IMR-90 (cell line): Measurements from ENCODE around the gene TLCD2.

Experiments used
- CEBPB ChIP-seq: IDR thresholded peaks from 2 replicates; pipeline ENCODE4 v1.6.1; 2012; ENCODE audit warnings: low read depth, low read length, improper control_type of control experiment
- CHD1 ChIP-seq: IDR thresholded peaks from 2 replicates; pipeline ENCODE4 v1.6.1; 2012; ENCODE audit warnings: low read depth, low read length, improper control_type of control experiment
- ELK1 ChIP-seq: fragments of 150-350 bp; IDR thresholded peaks from 2 replicates; pipeline ENCODE4 v1.6.1; 2016; ENCODE audit warnings: low read depth, mild to moderate bottlenecking, low read length, moderate library complexity, borderline replicate concordance
- FOS ChIP-seq: fragments of 150-350 bp; IDR thresholded peaks from 2 replicates; pipeline ENCODE4 v1.6.1; 2016; ENCODE audit warnings: low read depth, low read length
- MAFK ChIP-seq: IDR thresholded peaks from 2 replicates; pipeline ENCODE4 v1.6.1; 2012; ENCODE audit warnings: low read depth, low read length, improper control_type of control experiment
- POLR2A ChIP-seq: IDR thresholded peaks from 2 replicates; pipeline ENCODE4 v1.6.1; 2012; ENCODE audit warnings: mild to moderate bottlenecking, low read depth, low read length
- RAD21 ChIP-seq: IDR thresholded peaks from 2 replicates; pipeline ENCODE4 v1.6.1; 2012; ENCODE audit warnings: low read length, improper control_type of control experiment
- RFX5 ChIP-seq: IDR thresholded peaks from 2 replicates; pipeline ENCODE4 v1.8.0; 2012; ENCODE audit warnings: low read depth, mild to moderate bottlenecking, low read length, moderate library complexity
- SMC3 ChIP-seq: fragments of 150-350 bp; IDR thresholded peaks from 2 replicates; pipeline ENCODE4 v1.6.1; 2016; ENCODE audit warnings: low read depth, mild to moderate bottlenecking, antibody characterized with exemption, low read length, moderate library complexity
- USF2 ChIP-seq: fragments of 150-350 bp; IDR thresholded peaks from 2 replicates; pipeline ENCODE4 v1.6.1; 2017; ENCODE audit warnings: mild to moderate bottlenecking, antibody characterized with exemption, low read length, low read depth
- TF ChIP-seq, protein P1 (sequence below): conservative IDR thresholded peaks from 2 replicates; pipeline ENCODE4 v1.5.1; 2012; ENCODE audit warnings: mild to moderate bottlenecking, low read depth, low read length, improper control_type of control experiment

GRCh38 chr17:1653735-1654134, 56.4 kb downstream of the TLCD2 start:
- TF ChIP-seq RAD21 = no peak
- TF ChIP-seq, protein P1, sequence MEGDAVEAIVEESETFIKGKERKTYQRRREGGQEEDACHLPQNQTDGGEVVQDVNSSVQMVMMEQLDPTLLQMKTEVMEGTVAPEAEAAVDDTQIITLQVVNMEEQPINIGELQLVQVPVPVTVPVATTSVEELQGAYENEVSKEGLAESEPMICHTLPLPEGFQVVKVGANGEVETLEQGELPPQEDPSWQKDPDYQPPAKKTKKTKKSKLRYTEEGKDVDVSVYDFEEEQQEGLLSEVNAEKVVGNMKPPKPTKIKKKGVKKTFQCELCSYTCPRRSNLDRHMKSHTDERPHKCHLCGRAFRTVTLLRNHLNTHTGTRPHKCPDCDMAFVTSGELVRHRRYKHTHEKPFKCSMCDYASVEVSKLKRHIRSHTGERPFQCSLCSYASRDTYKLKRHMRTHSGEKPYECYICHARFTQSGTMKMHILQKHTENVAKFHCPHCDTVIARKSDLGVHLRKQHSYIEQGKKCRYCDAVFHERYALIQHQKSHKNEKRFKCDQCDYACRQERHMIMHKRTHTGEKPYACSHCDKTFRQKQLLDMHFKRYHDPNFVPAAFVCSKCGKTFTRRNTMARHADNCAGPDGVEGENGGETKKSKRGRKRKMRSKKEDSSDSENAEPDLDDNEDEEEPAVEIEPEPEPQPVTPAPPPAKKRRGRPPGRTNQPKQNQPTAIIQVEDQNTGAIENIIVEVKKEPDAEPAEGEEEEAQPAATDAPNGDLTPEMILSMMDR = no peak
- no peak for TF ChIP-seq USF2
- TF ChIP-seq POLR2A = no peak
- TF ChIP-seq RFX5 = no peak
- no peak for TF ChIP-seq CEBPB
- TF ChIP-seq MAFK = no peak
- no peak for TF ChIP-seq ELK1
- TF ChIP-seq CHD1 = no peak
- TF ChIP-seq SMC3 = no peak
- no peak for TF ChIP-seq FOS
